Breast epithelium (tissue), 3 donors: ENCODE data around the gene C6orf120.

Experiments used
- POLR2A ChIP-seq: fragments of 450-650 bp; IDR thresholded peaks from one replicate; pipeline ENCODE4 v1.6.1; 2016; ENCODE audit warnings: antibody characterized with exemption, mild to moderate bottlenecking, moderate library complexity
- TF ChIP-seq, protein P1 (sequence below), 3 donors: fragments of 450-650 bp; IDR thresholded peaks; one replicate each; pipeline ENCODE4 v1.5.1; 2016 to 2017; ENCODE audit warnings: antibody characterized with exemption in 3 of 3, mild to moderate bottlenecking in 3 of 3, moderate library complexity in 3 of 3

DNA sequence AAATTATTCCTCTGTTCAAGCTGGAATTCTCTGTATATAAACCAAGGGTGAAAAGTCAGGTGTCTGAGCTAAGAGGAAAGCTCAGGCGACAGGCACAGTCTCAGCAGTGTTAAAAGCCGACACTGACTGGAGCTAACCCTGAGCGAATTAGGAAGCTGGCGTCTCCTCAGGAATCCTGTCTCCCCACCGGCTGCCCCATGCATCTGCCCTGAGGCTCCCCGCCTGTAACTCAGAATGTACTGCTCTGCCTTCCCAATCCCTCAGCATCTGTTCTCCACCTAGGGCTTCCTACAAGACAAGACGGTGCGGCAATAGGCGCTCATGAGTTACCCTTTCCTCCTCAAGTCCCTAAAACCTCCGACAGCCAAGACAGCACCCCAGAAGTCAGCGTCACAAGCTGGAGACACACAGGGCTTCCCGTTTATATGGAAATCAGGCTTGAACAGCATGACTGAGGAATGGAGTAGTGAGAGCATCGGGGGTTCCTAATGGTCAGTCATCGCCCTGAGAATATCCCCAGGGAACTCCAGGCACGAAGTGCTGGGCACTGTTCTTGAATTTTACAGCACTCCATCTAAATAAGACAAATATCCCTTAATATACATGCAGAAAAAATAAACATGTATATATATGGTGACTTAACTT lies 33.6 kb upstream of the C6orf120 start:
- TF ChIP-seq POLR2A = no peak
- TF ChIP-seq, protein P1, sequence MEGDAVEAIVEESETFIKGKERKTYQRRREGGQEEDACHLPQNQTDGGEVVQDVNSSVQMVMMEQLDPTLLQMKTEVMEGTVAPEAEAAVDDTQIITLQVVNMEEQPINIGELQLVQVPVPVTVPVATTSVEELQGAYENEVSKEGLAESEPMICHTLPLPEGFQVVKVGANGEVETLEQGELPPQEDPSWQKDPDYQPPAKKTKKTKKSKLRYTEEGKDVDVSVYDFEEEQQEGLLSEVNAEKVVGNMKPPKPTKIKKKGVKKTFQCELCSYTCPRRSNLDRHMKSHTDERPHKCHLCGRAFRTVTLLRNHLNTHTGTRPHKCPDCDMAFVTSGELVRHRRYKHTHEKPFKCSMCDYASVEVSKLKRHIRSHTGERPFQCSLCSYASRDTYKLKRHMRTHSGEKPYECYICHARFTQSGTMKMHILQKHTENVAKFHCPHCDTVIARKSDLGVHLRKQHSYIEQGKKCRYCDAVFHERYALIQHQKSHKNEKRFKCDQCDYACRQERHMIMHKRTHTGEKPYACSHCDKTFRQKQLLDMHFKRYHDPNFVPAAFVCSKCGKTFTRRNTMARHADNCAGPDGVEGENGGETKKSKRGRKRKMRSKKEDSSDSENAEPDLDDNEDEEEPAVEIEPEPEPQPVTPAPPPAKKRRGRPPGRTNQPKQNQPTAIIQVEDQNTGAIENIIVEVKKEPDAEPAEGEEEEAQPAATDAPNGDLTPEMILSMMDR (IDR thresholded peaks at IDR 0.05) = no peak
